GM21825 (cell line): ENCODE results near the gene KLF18.
"Not testable (repeated sequence)": the region's sequence is repeated elsewhere in the genome, so short reads cannot be mapped to it uniquely, and the experiment has no call there.

Source experiments
- ATAC-seq: cut with Tn5 transposase; IDR thresholded peaks from one replicate; pipeline ENCODE4 v1.9.1; 2021; ENCODE audit warnings: mild to moderate bottlenecking, moderate library complexity; ENCODE audit not compliant: unreplicated experiment

The KLF18 gene

DNA sequence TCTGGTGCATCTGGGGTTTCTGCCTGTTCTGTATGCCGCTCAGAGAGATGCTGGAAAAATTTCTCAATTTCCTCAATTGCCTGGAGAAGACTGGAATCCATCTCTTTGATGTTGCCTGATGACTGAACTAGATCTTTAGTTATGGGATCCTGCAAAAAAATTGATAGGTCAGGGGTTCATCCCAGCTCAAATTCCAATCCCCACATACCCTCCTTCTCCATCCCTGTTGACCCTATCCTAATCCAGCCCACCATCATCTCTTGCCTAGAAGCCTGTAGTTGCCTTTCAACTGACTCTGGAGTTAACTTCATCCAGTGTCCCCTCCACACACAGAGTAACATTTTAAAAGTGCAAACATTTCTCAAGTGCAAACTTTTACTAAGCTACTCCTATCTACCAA is at the start of gene KLF18:
TSS of gene KLF18 (minus strand) at position 101 of the 400 bp plus-strand sequence. CDS start at position 101, 0 bp downstream.
- ATAC-seq, result no peak

DNA sequence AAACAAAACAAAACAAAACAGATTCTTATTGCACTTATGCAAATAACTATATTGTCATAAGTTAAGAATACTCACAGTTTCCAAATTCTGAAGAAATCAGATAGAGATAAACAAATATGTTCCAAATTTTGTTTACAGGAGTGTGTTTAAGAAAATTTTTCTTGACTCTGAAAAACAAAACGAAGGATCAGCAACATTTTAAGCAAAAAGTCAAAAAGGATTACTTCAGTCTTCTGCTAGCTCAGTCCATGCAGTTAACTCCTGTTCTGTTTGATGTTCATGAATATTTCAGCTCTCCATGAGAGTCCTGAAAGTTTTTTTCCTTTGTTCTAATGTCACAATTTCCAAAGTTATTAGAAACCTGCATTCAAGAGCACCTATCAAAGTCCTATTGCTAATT is 33.2 kb upstream of the KLF18 start:
- ATAC-seq, result no peak

DNA sequence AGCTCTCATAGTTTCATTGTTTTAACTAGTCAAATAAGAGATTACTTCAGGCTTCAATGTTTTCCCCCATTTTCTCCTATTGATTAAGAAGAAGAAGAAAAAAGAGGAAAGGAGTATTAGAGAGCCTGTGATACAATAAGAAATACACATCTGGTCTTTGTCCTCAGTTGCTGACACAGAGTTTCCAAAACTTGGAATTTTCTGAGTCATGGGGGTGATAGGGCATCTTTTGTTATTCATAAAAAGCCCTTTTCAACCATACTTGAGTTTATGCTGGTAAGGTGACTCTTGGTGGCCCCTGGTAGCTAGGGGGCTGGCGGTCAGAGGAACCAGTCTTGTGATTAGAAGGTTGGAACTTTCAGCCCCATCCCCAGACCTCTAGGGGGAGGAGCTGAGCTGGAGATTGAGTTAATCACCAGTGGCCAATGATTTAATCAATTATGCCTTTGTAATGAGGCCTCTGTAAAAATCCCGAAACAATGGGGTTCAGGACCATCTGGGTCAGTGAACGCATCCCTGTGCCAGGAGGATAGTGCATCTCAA is 28.9 kb upstream of the KLF18 start:
- ATAC-seq, result no peak

DNA sequence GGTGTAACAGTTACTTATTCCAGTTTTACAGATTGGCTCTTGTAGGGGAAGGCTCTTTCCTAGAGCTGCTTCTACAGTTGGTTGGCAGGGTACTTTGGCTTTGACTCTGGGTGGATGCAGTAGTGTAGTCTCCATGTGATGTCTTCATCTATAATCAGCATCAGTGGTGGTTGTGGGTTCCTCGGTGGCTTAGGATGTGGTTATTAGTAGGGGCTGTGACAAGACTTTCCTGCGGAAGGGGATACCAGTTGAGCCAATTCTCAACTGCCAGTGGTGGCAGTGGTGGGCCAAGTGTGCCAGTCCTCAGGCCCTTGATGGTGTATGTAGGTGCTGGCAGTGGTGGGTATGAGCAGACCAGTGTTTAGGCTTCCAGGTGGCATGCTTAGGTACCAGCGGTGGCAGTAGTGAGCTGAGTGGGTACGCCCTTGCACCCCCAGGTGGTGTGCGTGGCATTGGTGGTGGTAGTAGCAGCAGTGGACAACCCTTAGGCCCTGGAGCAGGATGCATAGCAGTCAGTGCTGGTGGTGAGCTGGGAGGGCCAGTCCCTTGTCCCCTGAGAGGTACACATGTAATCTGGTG is 27.2 kb upstream of the KLF18 start:
- no peak for ATAC-seq

GRCh38 chr1:44161546-44161945 is 20.1 kb upstream of the KLF18 start:
- no peak for ATAC-seq

DNA sequence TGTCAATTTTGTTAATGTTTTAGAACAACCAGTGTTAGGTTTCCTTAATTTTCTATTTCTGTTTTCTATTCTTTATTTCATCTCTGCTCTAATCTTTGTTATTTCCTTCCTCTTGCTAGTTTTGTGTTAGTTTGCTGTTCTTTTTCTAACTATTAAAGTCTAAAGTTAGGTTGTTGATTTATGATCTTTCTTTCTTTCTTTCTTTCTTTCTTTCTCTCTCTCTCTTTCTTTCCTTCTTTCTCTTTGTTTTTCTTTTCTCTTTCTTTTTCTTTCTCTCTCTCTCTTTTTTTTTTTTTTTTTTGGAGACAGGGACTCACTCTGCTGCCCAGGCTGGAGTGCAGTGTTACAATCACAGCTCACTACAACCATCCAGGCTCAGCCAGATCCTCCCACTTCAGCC is 17.4 kb upstream of the KLF18 start:
- ATAC-seq, result no peak

- ATAC-seq, result no peak
Measured at GRCh38 chr1:44157903-44158302, 16.5 kb upstream of the KLF18 start.

- ATAC-seq, result no peak
Measured at GRCh38 chr1:44154049-44154448, 12.6 kb upstream of the KLF18 start.

DNA sequence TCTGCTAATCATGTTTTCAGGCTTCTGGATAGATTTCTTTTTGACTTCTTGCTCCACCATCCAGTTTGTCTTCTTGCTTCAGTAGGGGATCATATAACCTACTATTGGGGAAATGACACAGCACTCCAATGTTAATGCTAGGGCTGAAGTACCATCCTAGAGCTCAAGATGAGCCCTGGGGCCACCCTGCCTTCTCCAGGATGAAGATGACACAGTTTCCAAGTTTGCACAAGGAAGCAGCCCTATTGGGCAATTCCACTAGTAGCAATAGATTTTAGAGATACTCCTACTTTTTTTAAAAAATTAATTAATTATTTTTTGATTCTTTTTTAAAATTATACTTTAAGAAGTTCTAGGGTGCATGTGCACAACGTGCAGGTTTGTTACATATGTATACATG is 11.3 kb upstream of the KLF18 start:
- no peak for ATAC-seq

GRCh38 chr1:44151808-44152207 is 10.4 kb upstream of the KLF18 start:
- no peak for ATAC-seq

DNA sequence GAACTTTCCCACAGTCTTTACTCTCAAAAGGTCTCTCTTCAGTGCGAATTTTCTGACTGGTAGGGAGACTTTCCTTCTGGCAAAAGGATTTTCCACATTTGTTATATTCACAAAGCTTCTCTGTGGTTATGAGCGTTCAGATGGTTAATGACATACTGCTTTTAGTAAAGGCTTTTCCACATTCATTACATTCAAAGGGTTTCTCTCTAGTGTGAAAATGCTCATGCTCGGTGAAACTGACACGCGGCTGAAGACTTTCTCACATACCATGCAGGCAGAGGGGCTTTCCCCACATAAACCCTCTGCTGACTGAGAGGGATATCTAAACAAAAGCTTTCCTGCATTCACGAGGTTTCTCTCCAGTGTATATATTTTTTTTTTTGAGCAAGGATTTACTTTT is 9.9 kb upstream of the KLF18 start:
- ATAC-seq, result no peak

DNA sequence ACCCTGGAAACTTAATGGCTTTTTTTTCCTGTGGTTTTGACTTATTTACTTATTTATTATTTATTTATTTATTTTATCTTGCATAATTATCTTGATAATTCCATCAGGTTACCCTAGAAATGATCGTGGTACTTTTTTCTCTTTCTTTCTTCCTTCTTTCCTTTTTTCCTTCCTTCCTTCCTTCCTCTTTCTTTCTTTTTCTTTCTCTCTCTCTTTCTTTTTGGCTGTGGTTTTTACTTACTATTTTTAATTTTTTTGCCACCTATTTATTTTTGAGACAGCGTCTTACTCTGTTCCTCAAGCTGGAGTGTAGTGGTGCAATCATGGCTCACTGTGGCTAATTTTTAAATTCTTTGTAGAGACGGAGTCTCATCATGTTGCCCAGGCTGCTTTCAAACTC is 6.2 kb upstream of the KLF18 start:
- ATAC-seq, result no peak

- no peak for ATAC-seq
Measured at GRCh38 chr1:44146536-44147361, 5.3 kb upstream of the KLF18 start.

GRCh38 chr1:44144962-44145756 is 3.7 kb upstream of the KLF18 start:
- ATAC-seq, result no peak

GRCh38 chr1:44139565-44139964 is 1.9 kb downstream of the KLF18 start:
- ATAC-seq, result not testable (repeated sequence)

- ATAC-seq, result no peak
Measured at GRCh38 chr1:44138239-44138638, 3.2 kb downstream of the KLF18 start.

DNA sequence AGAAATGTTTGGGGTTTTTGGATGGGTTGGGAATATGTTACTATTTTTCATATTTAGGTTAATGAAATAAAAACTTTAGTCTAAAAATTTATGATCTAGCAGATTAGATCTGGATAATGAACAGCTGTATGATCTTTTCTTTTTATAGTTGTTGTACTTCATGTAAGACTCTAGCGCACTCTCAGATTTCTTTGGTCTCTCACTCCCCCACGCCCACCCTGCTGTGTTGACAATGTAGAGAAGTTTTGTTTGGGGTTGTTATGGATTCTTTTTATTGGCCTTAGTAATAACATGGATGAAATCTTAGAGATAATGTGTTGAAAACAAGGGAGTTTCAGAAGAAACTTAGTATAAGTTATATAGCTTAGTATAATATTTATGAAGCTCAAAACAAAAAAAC is 5.5 kb downstream of the KLF18 start:
- no peak for ATAC-seq

GRCh38 chr1:44134071-44134920 is 7.1 kb downstream of the KLF18 start:
- no peak for ATAC-seq

DNA sequence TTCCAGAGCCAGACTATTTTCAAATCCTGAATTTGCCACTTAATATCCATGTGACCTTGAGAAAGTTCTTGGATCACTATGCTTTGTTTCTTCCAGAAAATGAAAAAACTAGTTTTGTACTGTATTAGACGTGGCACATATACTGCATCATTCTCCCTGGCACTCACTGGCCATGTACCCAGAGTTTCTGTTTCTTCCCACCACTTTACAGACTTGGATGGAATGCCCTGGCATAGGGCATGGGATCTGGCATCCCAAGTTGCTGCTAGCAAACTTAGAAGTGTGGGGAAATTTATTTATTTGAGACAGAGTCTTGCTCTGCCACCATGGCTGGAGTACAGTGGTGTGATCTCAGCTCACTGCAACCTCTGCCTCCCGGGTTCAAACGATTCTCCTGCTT is 10.0 kb downstream of the KLF18 start:
- no peak for ATAC-seq

- no peak for ATAC-seq
Measured at GRCh38 chr1:44129616-44130500, 11.6 kb downstream of the KLF18 start.
